HK-2 (cell line): Measurements from ENCODE around the gene PPOX.

Source experiments
- DNase-seq: peaks from one replicate; pipeline ENCODE4 v3.0.0-alpha.2; 2018; ENCODE audit not compliant: unreplicated experiment

Gene PPOX

GRCh38 chr1:161175771-161176453 lies 9.7 kb downstream of the PPOX start:
- DNase-seq = no peak

GRCh38 chr1:161176468-161177111 lies 10.4 kb downstream of the PPOX start:
- DNase-seq = no peak

- peak; percentile 91 for DNase-seq
Measured at GRCh38 chr1:161177112-161177935, 11.1 kb downstream of the PPOX start, which contains the start of gene B4GALT3. TSS of gene B4GALT3 (minus strand) at chr1:161177507. CDS start at chr1:161176060, 1,447 bp downstream.

GRCh38 chr1:161177936-161178244 lies 11.7 kb downstream of the PPOX start:
- DNase-seq = no peak

- DNase-seq = no peak
Measured at GRCh38 chr1:161179698-161180097, 13.5 kb downstream of the PPOX start.

- no peak for DNase-seq
Measured at GRCh38 chr1:161180639-161181038, 14.4 kb downstream of the PPOX start.

- DNase-seq = no peak
Measured at GRCh38 chr1:161182214-161182613, 16.0 kb downstream of the PPOX start.

GRCh38 chr1:161185282-161185682 lies 19.1 kb downstream of the PPOX start:
- no peak for DNase-seq

GRCh38 chr1:161185732-161186311 lies 19.6 kb downstream of the PPOX start:
- DNase-seq = no peak

- no peak for DNase-seq
Measured at GRCh38 chr1:161187311-161187710, 21.1 kb downstream of the PPOX start.

GRCh38 chr1:161188381-161188780 lies 22.2 kb downstream of the PPOX start:
- DNase-seq = no peak

- DNase-seq = no peak
Measured at GRCh38 chr1:161189036-161189435, 22.8 kb downstream of the PPOX start.

GRCh38 chr1:161190962-161191521 lies 24.8 kb downstream of the PPOX start:
- no peak for DNase-seq

- DNase-seq = no peak
Measured at GRCh38 chr1:161191971-161192370, 25.7 kb downstream of the PPOX start.

GRCh38 chr1:161192476-161193465 lies 26.5 kb downstream of the PPOX start:
- DNase-seq = peak; percentile 57

GRCh38 chr1:161193561-161194235 lies 27.5 kb downstream of the PPOX start:
- no peak for DNase-seq

GRCh38 chr1:161195171-161195570 lies 28.9 kb downstream of the PPOX start:
- DNase-seq = no peak

GRCh38 chr1:161196111-161196510 lies 29.9 kb downstream of the PPOX start:
- DNase-seq = no peak

GRCh38 chr1:161196521-161197451 lies 30.6 kb downstream of the PPOX start:
- DNase-seq = no peak
